ENCODE measurements around the gene CPNE9.

The CPNE9 gene

DNA sequence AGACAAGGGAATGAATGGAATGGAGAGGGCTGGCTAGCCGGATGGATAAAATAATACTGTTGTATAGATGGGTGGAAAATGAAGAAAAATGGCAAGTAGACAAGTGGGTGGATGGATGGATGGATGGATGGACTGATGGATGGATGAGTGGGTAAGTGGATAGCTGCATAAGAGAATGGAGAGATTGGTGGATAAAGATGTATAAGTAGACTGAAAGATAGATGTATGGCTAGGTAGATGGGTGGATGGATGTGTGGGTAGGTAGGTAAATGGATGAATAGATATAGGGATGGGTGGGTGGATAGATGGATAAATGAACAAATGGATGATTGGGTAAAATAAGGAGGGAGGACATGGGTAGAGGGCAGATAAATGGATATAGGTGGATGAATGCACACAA, 13.9 kb downstream of the CPNE9 start:
- DNase-seq: no peak

DNA sequence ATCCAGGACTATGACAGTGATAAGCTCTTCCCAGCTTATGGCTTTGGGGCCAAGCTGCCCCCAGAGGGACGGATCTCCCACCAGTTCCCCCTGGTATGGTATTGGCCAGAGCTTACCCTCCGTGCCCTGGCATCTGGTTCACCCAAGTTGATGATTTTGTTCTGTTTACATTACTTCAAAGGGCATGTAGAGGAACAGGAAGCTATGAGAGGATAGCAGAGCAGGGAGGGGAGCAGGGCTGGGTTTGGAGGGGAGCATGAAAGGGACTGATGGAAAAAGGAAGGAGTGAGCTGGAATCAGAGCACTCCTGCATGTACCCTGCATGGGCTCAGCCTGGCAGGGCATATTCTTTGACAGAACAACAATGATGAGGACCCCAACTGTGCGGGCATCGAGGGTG, 14.5 kb downstream of the CPNE9 start:
- DNase-seq: no peak

DNA sequence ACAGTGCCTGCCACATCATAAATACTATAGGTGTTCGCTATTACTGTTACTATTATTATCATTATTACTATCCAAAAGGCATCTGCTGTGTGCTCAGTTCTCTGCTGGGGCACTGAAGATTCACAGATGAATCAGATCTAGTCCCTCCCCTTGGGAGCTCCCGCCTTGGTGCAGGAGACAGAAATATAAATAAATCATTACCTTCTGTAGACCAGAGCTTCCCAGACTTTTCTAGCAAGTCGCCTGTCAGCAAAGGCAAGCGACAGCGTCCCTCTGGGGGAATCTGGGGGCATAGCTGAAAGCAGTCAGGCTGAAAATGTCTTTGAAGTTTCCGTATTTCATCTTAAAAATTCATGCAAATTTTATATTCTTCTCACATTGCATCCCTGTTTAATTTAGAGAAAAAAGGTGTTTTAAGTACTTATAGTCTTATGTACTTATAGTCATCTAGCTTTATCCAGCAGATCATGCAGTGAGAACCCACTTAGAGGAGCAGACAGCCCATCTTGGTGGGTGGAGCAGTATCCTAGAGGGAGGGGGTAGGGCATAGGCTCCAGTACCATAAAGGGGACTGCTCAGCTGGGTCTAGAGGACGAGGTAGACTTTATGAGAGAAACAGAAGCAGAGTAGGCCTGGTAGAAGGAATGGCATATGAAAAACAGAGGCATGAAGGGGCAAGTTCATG, 17.5 kb downstream of the CPNE9 start:
- no peak for DNase-seq

DNA sequence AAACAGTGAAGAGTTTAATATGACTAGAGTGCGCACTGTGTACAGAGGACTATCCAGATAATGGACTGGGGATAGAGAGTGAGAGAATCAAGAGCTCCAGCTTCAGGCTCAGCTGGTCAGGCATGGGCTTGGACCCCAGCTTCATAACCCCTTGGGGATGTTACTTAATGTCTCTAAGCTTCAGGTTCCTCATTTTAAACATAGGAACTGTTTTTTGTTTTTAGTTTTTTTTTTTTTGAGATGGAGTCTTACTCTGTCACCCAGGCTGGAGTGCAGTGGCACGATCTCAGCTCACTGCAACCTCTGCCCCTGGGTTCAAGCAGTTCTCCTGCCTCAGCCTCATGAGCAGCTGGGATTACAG, 18.0 kb downstream of the CPNE9 start:
- DNase-seq: no peak

DNA sequence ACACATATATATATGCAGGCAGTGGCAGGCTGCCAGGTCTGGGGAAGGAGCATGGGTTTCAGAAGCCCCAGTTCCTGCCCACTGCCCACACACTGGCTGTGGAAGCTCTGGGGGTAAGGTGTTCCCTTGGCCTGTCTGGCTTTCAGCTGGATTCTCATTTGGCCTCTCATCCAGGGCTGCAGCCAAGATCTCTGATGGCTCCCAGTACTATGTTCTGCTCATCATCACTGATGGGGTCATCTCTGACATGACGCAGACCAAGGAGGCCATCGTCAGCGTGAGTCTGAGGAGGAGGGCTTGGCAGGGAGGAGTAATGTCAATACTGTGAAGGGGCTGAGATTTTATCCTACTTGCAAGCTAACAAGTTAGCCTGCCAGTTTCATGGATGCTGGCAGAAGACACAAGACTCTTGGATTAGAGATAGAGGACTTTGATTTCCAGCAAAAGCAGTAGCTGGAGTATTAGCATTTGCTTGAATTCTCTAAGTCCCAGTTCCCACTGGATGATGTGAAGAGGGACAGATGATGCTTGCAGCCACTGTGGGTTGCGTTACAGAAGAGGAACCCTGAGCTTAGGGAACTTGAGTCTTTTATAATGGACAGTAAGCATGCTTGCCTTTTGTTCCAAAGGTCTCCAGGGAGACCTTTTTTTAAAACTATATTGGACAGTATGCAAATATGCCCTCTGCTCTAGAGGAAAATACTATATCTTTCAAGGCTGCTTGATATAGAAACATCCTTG, 22.3 kb downstream of the CPNE9 start:
- no peak for DNase-seq

DNA sequence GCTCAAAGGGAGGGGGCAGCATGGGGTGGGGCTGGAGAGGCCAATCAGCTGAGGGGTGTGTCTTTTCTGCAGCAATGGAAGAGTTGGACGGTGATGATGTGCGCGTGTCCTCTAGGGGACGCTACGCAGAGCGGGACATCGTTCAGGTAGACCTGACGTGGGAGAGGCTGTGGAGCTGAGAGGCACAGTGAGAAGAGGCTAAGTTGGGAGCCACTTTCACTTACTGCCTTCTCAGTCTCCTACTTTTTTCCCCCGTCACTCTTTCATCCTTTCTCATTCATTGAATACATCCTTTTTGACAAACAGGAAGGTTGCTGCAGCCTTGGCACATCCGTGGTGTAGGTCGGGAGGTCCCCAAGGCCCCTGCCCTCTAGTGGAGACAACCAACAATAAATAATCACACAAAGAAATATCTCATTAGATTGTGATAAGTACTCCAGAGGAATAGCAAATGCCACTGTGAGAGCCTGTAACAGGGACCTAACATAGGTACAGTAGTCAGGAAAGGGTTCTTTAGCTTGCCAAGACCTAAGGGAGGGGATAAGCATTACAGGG, 23.5 kb downstream of the CPNE9 start:
- peak; percentile 67 for DNase-seq

DNA sequence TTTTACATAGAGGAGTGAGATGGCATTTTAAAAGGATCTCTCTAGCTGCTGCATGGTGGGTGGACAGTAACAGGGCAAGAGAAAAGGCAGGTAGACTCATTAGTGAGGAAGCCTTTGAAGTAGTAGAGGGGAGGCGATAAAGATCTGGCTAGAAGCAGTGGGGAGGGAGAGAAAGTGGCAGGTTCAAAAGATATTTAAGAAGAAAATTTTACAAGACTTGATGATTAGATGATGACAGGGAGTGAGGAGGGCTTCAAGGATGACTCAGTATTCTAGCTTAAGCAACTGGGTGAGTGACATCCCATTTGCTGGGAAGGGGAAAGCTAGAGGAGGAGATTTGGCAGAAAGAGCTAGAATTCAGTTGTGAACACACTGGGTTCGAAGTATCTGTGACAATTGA, 24.1 kb downstream of the CPNE9 start:
- DNase-seq: no peak

DNA sequence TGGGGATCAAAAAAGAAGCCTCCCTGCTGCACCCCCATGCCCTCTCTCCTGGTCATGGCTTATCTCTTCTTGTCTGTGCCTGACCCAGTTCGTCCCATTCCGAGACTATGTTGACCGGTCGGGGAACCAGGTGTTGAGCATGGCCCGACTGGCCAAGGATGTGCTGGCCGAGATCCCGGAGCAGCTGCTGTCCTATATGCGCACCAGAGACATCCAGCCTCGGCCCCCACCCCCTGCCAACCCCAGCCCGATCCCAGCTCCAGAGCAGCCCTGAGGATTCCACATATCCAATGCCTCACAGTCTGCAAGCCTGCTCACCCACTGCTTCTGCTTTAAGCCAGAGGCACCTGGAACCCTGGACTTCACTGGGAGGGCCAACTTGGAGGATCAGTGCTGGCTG, 25.8 kb downstream of the CPNE9 start:
- DNase-seq: no peak

DNA sequence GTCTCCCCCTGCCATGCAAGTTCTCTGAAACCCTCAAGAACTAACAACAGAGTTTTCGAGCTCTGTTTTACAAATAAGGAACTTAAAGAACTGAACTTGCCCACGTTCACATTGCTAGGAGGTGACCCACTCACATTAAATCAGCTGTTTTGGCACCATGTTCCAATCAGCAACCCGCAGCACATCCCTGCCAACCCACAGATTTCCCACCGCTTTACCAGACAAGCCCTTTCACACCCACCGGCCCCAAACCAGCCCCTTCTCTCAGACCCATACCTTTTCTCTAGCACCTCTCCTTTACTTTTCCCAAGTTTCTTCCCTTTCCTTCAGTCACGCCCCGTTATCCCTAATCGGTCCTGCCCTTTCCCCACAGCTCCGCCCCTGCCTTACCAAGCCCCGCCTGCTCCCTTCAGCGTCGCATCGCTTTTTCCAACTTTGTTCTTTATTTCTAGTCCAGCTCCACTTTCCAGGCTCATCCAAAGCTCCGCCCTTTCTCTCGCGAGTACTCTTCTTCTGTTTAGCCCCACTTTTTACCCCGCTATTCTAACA, 27.1 kb downstream of the CPNE9 start:
- no peak for DNase-seq

DNA sequence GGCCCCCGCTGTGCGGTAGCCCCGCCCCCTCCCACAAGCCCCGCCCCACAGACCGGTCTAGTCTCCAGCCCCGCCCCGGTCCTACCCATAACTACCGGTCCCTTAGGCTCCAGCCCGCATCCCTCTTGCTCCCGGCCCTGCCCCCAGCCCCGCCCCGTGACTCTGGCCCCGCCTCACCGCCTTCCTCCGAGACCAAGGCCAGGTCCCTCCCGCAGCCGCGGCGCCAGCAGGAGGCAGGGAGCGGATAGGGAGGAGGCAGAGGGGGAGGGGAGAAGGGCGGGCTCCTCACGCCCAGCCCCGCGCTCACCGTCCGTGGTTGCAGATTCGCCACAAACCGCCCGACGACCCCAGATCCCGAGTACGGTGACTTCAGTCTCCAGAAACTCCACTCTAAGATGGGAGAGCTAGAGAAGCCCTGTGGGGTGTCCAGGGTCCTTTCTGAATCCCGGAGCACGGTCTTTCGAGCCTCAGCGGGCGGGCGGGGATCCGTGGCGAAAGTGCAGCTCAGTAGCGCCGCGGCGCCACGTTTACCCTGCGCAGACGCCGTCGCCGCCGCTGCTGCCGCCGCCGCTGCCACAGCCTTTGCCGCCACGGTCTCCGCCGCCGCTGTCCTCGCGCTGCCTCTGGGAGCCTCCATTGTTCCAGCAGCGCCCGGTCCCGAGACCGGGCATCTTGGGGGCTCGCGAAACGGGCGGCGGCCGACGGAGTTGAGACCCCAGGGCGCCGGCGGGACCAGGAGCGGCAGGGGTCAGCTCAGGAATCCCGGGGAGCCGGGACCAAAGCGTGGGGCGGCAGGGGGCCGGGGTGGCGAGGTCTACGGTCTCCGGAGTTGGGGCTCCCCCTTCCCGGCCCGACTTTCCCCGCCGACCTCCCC, 27.8 kb downstream of the CPNE9 start, which contains the start of gene BRPF1:
Gene BRPF1, plus strand, starts transcription at position 530 of the 874 bp plus-strand sequence. CDS start 2,406 bp downstream, outside the sequence.
- DNase-seq: peak; percentile 100

DNA sequence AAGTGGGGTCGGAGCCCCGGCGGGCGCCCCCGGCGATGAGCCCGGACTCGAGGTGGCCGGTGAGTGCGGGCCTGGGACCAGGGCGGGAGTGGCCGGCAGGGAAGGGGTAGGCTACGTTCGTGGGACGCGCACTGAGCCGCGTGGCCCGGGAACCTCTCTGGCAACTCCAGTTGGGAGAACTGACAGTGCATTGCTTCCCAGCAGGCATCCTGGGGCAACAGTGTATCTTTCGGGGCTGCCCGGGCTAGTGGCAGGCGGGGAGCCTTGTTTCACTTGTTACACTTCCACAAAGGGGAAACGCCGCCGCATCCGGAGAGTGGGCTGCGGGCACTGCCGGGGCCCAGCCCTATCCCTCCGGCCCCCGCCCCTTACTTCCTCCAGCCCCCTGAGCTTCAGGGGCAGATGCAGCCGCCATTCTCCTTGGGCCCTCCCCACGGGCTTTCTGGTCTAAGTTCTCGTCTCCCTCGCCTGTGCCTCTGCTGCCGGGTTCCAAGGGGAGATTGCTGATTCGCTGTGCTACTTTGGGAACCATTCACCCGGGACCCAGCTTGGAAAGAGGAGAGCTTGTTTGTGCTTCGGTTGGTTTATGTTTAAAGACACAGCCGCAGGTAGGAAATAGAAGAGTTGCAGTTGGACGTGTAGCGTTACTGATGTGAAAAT, 28.6 kb downstream of the CPNE9 start:
- DNase-seq: peak; percentile 43

DNA sequence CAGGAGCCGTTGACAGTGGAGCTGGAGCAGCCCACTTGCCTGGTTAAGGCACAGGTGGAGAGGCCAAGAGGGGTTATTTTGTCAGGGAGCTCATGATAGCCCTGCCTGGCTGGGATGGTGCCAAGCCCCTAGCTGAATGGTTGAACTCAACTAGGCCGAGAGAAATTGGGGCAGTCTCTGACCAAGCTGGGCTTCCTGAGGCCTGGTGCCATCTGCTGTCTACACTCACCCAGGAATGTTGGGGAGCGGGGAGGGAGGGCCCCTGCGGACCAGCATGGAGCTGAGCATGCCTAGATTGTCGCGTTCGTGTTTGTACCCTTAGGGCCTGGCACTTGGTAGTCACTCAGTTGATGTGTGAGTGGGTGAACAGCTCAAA, 29.1 kb downstream of the CPNE9 start:
- DNase-seq: no peak

DNA sequence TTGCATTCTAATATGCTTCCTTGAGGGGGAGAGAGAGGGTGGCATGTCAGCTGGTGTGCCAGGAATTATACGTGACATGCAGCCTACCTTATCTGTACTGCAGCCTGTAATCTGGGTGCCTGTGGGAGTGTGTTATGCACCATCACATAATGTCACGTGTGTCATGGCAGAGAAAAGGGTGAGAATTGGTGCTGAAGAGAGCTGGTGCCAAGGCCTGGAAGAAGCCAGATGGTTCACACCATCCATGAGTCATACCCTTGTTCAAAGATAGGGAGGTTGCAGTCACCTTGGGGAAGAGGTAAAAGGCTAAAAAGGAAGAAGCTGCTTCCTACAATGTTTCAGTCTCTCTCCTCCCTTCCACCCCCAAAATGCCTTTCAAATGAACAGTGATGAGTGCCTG, 33.2 kb downstream of the CPNE9 start:
- DNase-seq: no peak

DNA sequence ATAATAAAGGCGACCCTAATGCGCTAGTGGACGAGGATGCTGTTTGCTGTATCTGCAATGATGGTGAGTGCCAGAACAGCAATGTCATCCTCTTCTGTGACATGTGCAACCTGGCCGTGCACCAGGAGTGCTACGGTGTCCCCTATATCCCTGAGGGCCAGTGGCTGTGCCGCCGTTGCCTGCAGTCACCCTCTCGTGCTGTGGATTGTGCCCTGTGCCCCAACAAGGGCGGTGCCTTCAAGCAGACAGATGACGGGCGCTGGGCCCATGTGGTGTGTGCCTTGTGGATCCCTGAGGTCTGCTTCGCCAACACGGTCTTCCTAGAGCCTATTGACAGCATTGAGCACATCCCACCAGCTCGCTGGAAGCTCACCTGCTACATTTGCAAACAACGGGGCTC, 35.5 kb downstream of the CPNE9 start:
- no peak for DNase-seq

DNA sequence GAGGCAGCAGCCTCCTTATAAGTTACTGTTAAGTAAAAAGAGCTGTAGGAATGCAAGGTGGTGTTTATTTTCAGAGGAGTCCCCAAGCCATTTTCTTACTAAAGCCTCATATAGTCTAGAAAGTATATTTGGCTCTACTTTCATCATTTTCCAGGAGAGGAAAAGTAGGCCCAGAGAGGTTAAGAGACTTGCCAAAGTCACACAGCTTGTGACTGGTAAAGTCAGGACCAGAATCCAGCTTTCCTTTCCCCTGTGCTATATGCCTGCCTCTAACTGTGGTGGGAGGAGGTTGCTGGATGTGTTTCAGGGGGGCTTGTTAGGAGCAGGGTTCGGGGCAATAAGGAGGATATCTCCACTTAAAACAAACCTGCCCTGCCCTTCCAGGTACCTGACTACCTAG, 38.9 kb downstream of the CPNE9 start:
- no peak for DNase-seq

DNA sequence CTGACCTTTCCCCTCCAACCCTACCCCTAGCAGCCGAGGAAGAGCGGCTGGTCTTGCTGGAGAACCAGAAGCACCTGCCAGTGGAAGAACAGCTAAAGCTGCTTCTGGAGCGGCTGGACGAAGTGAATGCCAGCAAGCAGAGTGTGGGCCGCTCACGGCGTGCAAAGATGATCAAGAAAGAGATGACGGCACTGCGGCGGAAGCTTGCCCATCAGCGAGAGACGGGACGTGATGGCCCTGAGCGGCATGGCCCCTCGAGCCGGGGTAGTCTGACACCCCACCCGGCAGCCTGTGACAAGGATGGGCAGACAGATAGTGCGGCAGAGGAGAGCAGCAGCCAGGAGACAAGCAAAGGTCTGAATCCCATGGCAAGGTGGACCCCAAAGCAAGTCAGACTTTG, 39.9 kb downstream of the CPNE9 start:
- no peak for DNase-seq

DNA sequence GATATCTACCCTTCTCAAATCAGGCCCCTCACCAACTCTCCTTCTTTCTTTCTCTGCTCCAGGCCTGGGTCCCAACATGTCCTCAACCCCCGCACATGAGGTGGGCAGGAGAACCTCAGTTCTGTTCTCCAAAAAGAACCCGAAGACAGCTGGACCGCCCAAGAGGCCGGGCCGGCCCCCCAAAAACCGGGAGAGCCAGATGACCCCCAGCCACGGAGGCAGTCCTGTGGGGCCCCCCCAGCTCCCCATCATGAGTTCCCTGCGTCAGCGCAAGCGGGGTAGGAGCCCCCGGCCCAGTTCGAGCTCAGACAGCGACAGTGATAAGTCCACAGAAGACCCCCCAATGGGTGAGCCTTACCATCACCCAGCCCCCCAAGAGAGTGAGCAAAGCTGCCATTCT, 40.5 kb downstream of the CPNE9 start:
- no peak for DNase-seq

DNA sequence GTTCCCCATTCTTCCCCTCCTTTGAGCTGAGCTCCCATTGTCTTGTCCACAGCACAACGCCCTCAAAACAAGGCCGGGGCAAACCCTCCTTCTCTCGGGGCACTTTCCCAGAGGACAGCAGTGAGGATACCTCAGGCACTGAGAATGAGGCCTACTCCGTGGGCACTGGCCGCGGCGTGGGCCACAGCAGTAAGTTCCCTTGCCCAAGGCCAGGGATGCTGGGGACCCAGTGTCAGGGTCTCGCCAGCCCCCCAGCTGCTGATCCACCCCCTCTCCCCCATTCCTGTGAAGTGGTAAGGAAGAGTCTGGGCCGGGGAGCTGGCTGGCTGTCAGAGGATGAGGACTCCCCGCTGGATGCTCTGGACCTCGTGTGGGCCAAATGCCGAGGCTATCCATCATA, 41.9 kb downstream of the CPNE9 start:
- no peak for DNase-seq

DNA sequence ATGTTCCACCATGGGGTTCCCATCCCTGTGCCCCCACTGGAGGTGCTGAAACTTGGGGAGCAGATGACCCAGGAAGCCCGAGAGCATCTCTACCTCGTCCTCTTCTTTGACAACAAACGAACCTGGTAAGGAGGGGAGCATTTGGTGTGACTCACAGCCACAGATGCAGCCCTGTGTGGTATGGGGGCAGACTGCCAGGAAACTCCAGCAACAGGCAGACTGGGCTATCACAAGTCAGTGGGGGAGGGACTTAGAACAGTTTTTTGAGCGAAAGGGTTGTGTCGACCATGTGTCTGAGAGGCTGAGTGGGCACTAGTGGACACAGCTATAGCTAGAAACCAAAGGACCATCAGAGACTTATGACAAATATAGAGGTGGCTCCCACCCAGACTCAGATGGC, 42.7 kb downstream of the CPNE9 start:
- no peak for DNase-seq

DNA sequence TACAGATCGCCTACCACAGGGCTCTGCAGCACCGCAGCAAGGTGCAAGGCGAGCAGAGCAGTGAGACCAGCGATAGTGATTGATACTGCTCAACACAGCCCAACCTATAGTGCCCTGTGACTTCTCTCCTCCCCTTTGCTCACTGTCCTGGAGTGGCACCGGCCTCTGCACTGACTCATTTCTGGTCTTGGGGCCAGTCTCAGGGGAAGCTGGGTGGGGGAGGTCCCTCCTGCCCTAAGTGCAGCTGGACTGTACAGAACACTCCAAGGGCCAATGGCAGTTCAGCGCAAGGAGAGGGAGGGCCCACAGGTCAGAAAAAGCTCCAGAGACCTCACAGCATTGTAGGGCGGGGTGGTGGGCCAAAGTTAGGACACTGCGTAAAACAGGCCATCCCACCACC, 43.6 kb downstream of the CPNE9 start:
- DNase-seq: no peak

DNA sequence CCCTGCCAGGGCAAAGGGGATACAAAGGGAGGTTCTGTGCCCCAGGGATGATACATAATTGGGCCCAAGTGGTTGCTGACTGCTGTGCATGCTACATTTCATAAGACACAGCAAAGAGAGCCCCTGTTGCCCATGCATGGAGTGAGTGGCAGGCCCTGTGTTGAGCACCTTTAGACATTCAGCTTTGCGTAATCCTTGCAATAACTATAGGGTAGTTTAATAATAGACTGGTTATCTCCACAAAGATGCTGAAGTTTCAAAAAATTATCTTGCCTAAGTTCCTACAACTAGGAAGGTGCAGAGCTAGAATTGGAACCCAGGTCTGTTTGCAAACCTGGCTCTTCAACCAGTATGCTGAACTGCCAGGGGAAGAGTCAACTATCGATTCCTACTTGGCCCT, 44.4 kb downstream of the CPNE9 start:
- DNase-seq: no peak

DNA sequence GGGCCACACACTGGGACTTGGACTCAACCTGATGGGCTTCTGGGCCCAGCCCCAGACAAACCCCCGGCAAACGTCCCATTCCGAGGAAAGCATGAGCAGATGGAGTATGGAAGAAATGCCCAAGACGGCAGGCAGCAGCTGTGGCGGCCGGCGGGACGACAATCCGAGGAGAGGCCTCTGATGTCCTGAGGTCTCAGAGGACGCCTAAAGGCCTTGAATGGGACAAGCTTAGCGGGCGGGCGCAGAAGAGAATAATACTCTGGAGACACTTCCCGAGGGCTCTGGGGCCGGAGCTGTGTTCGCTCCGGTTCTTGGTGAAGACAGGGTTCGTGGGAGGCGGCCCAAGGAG, 45.6 kb downstream of the CPNE9 start:
- DNase-seq: no peak

All from activated CD4-positive, alpha-beta T cell treated with anti-CD3 and anti-CD28 coated beads, Interleukin-10, Interleukin-2, amounts not matched to agents 100 ng/mL and 50 ng/mL, durations not matched to agents 16 hours and 8 hours (primary cell).